SK-N-SH (cell line): ENCODE results near the gene CTNS. TPM values are rescaled to one million over a fixed set of nuclear protein-coding genes. Genes with fewer than 3 reads are reported as not detected.

ENCODE experiments used
- CTCF ChIA-PET: fragments of 300-600, 350-600 bp; formaldehyde crosslinking; extraction: SDS; loops from one replicate; lab custom pipeline; 2021; lab: Yijun Ruan, JAX
- POLR2A ChIA-PET: fragments of 350-600 bp; sonication (Branson Sonifier 250); formaldehyde crosslinking; extraction: SDS; loops from one replicate; lab custom pipeline; 2020; ENCODE audit warnings: antibody characterized with exemption, inconsistent platforms; lab: Yijun Ruan, JAX
- DNase-seq: peaks from one replicate; pipeline ENCODE4 v3.0.0; 2012
- H2AFZ ChIP-seq: fragments of 200-600 bp; sonication (generic); 2 replicates; pipeline ENCODE4 v1.8.1; 2016; ENCODE audit warnings: antibody characterized with exemption, mild to moderate bottlenecking, low read depth
- H3F3A ChIP-seq: fragments of 200-600 bp; sonication (generic); replicated peaks from 2 replicates; pipeline ENCODE3; 2016; ENCODE audit warnings: antibody characterized with exemption, mild to moderate bottlenecking; ENCODE audit not compliant: insufficient read depth
- H3K27ac ChIP-seq, 2 experiments: fragments of 200-500 bp in 1 of 2; fragments of 200-600 bp in 1 of 2; sonication (Bioruptor generic) in 1 of 2; sonication (generic), shearing (Covaris generic) in 1 of 2; 2 replicates each; pipeline versions ENCODE4 v1.5.1 to v1.6.1; 2014 to 2016; ENCODE audit warnings: low read depth in 2 of 2, inconsistent platforms in 1 of 2, low read length in 1 of 2, mild to moderate bottlenecking in 1 of 2, mixed read lengths in 1 of 2
- H3K27me3 ChIP-seq: fragments of 200-600 bp; sonication (generic), shearing (Covaris generic); 2 replicates; pipeline ENCODE4 v1.6.1; 2016; ENCODE audit warnings: mixed run types; ENCODE audit not compliant: insufficient read depth
- H3K36me3 ChIP-seq, 2 experiments: fragments of 200-500 bp in 1 of 2; fragments of 200-600 bp in 1 of 2; sonication (Bioruptor generic) in 1 of 2; sonication (generic) in 1 of 2; replicated peaks in 1 of 2; 2 replicates each; pipeline versions ENCODE3 to v1.5.1; 2014 to 2016; ENCODE audit warnings: low read length in 1 of 2, mild to moderate bottlenecking in 1 of 2; ENCODE audit not compliant: insufficient read depth in 2 of 2, control insufficient read depth in 1 of 2
- H3K4me1 ChIP-seq, 2 experiments: fragments of 200-500 bp in 1 of 2; fragments of 200-600 bp in 1 of 2; sonication (Bioruptor generic) in 1 of 2; sonication (generic), shearing (Covaris generic) in 1 of 2; 2 replicates each; pipeline versions ENCODE4 v1.5.1 to v1.6.1; 2014 to 2016; ENCODE audit warnings: low read depth in 1 of 2, low read length in 1 of 2, mixed run types in 1 of 2; ENCODE audit not compliant: insufficient read depth in 2 of 2, control insufficient read depth in 1 of 2
- H3K4me2 ChIP-seq: fragments of 200-600 bp; sonication (generic), shearing (Covaris generic); 2 replicates; pipeline ENCODE4 v1.6.1; 2017; ENCODE audit warnings: mixed run types
- H3K4me3 ChIP-seq, 2 experiments: fragments of 200-500 bp in 1 of 2; fragments of 200-600 bp in 1 of 2; sonication (Bioruptor generic) in 1 of 2; sonication (generic), shearing (Covaris generic) in 1 of 2; 2 replicates each; pipeline versions ENCODE4 v1.5.1 to v1.8.1; 2014 to 2016; ENCODE audit warnings: low read depth in 2 of 2, inconsistent platforms in 1 of 2, low read length in 1 of 2, mild to moderate bottlenecking in 1 of 2, mixed read lengths in 1 of 2, moderate library complexity in 1 of 2
- H3K79me2 ChIP-seq: fragments of 200-600 bp; sonication (generic); 2 replicates; pipeline ENCODE4 v1.8.1; 2017; ENCODE audit warnings: mild to moderate bottlenecking; ENCODE audit not compliant: insufficient read depth
- H3K9ac ChIP-seq: fragments of 200-600 bp; sonication (generic); 2 replicates; pipeline ENCODE4 v1.6.1; 2017; ENCODE audit warnings: mixed run types
- H3K9me2 ChIP-seq: fragments of 200-600 bp; sonication (generic); 2 replicates; pipeline ENCODE4 v1.6.1; 2017; ENCODE audit warnings: mixed run types
- H3K9me3 ChIP-seq: fragments of 200-600 bp; sonication (generic); 2 replicates; pipeline ENCODE4 v1.6.1; 2017; ENCODE audit warnings: mixed run types, mild to moderate bottlenecking, moderate library complexity
- H4K20me1 ChIP-seq: fragments of 200-600 bp; sonication (generic); 2 replicates; pipeline ENCODE4 v1.6.1; 2017; ENCODE audit warnings: mild to moderate bottlenecking, mixed run types; ENCODE audit not compliant: insufficient read depth
- CTCF ChIP-seq: fragments of 200-600 bp; sonication (generic); IDR thresholded peaks from 2 replicates; pipeline ENCODE4 v1.6.1; 2017; ENCODE audit warnings: antibody characterized with exemption, mild to moderate bottlenecking, moderate library complexity
- ELF1 ChIP-seq: IDR thresholded peaks from 2 replicates; pipeline ENCODE4 v1.4.0; 2012
- EP300 ChIP-seq, 2 experiments: IDR thresholded peaks; 2 replicates each; pipeline versions ENCODE4 v1.4.0 to v1.6.1; 2012; ENCODE audit warnings: borderline replicate concordance in 1 of 2, low read depth in 1 of 2, low read length in 1 of 2
- FOXJ3 ChIP-seq: sonication (generic); formaldehyde crosslinking; IDR thresholded peaks from 2 replicates; pipeline ENCODE4 v1.5.1; 2020; ENCODE audit warnings: mild to moderate bottlenecking, missing genetic modification reagents
- GATA2 ChIP-seq: sonication (generic); formaldehyde crosslinking; IDR thresholded peaks from 2 replicates; pipeline ENCODE4 v1.5.0; 2020; ENCODE audit warnings: mild to moderate bottlenecking, missing genetic modification reagents
- JUND ChIP-seq: IDR thresholded peaks from 2 replicates; pipeline ENCODE4 v1.4.0; 2012
- MEF2A ChIP-seq: IDR thresholded peaks from 2 replicates; pipeline ENCODE4 v1.4.0; 2012; ENCODE audit warnings: low read depth, borderline replicate concordance
- MXI1 ChIP-seq: IDR thresholded peaks from 2 replicates; pipeline ENCODE4 v1.6.1; 2012; ENCODE audit warnings: mild to moderate bottlenecking, low read depth, low read length, improper control_type of control experiment
- NFIC ChIP-seq: IDR thresholded peaks from 2 replicates; pipeline ENCODE4 v1.4.0; 2012; ENCODE audit warnings: borderline replicate concordance
- RAD21 ChIP-seq: IDR thresholded peaks from 2 replicates; pipeline ENCODE4 v1.6.1; 2012; ENCODE audit warnings: mild to moderate bottlenecking, low read length
- RFX5 ChIP-seq: IDR thresholded peaks from 2 replicates; pipeline ENCODE4 v1.6.1; 2012; ENCODE audit warnings: mild to moderate bottlenecking, improper control_type of control experiment, low read length
- TAF1 ChIP-seq: IDR thresholded peaks from 2 replicates; pipeline ENCODE4 v1.6.1; 2012; ENCODE audit warnings: low read depth, mild to moderate bottlenecking, low read length, moderate library complexity, borderline replicate concordance
- WGBS: methylation state at CpG from one replicate; pipeline ENCODE4 v1.1.6; 2017; ENCODE audit warnings: low lambda C conversion rate; 5-methylcytosine and 5-hydroxymethylcytosine counted together
- polyA plus RNA-seq, 3 experiments: library from polyadenylated mRNA; depleted of rRNA; stranded (reverse); fragments of >200 nt; gene quantifications; 2 replicates each; pipeline ENCODE4 v1.2.3, GENCODE V29; 2012
- TF ChIP-seq, protein P1 (sequence below): IDR thresholded peaks from 2 replicates; pipeline ENCODE4 v1.4.0; 2012; ENCODE audit warnings: low read depth
- TF ChIP-seq, protein P2 (sequence below): fragments of 150-350 bp; IDR thresholded peaks from 2 replicates; pipeline ENCODE4 v1.6.1; 2017; ENCODE audit warnings: antibody characterized with exemption, low read length, low read depth, borderline replicate concordance
- TF ChIP-seq, protein P3 (sequence below): IDR thresholded peaks from 2 replicates; pipeline ENCODE4 v1.4.0; 2012; ENCODE audit warnings: low read depth, borderline replicate concordance

Gene CTNS
- polyA plus RNA-seq, 1 of the 3 experiments (the other 2 are of a cell fraction): 8.2 TPM

GRCh38 chr17:3679531-3680126 lies 43.1 kb downstream of the CTNS start:
- no peaks in the 10 kb centered on the region for H3K9me2 ChIP-seq
- H2AFZ ChIP-seq: no peak overlapping the region
- H3K27me3 ChIP-seq: no peaks in the 10 kb centered on the region
- CTCF ChIA-PET: no interaction called here
- no peaks in the 10 kb centered on the region for H3K4me1 ChIP-seq
- no peaks in the 10 kb centered on the region for H3K36me3 ChIP-seq
- H3K9ac ChIP-seq: no peak overlapping the region
- no peak for DNase-seq
- H3K27ac ChIP-seq: no peak overlapping the region
- POLR2A ChIA-PET: interaction anchor here (0.6 kb wide), 1 partner anchor 480 kb away, joined by 4 read pairs; no protein-coding TSS in a partner anchor
- no peaks in the 10 kb centered on the region for H3K9me3 ChIP-seq
- no peak overlapping the region for H3K4me3 ChIP-seq
- no peak for TF ChIP-seq GATA2 (CRISPR knock-in tag)
- no peak for TF ChIP-seq MEF2A
- TF ChIP-seq RFX5: no peak
- no peak for TF ChIP-seq CTCF
- TF ChIP-seq ELF1: no peak
- no peak for TF ChIP-seq MXI1
- TF ChIP-seq, protein P1, sequence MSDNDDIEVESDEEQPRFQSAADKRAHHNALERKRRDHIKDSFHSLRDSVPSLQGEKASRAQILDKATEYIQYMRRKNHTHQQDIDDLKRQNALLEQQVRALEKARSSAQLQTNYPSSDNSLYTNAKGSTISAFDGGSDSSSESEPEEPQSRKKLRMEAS: no peak
- TF ChIP-seq, protein P2, sequence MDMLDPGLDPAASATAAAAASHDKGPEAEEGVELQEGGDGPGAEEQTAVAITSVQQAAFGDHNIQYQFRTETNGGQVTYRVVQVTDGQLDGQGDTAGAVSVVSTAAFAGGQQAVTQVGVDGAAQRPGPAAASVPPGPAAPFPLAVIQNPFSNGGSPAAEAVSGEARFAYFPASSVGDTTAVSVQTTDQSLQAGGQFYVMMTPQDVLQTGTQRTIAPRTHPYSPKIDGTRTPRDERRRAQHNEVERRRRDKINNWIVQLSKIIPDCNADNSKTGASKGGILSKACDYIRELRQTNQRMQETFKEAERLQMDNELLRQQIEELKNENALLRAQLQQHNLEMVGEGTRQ: no peak
- TF ChIP-seq RAD21: no peak
- no peak for TF ChIP-seq TAF1
- no peaks in the 10 kb centered on the region for H4K20me1 ChIP-seq
- 79% methylated on average over 13 of the region's 20 CpGs for WGBS
- no peaks in the 10 kb centered on the region for H3K79me2 ChIP-seq
- H3K4me2 ChIP-seq: no peak overlapping the region
- H3F3A ChIP-seq: no peaks in the 10 kb centered on the region

- no peak overlapping the region for H3K27ac ChIP-seq
- H3K4me1 ChIP-seq: no peaks in the 10 kb centered on the region
- 77% methylated on average over 5 of the region's 12 CpGs for WGBS
- no peaks in the 10 kb centered on the region for H3K9me3 ChIP-seq
- H3K27me3 ChIP-seq: no peaks in the 10 kb centered on the region
- no peaks in the 10 kb centered on the region for H3K79me2 ChIP-seq
- CTCF ChIA-PET: no interaction called here
- TF ChIP-seq RAD21 (no peak), NFIC (no peak), ELF1 (no peak), EP300 (IDR thresholded peaks at IDR 0.05; ENCODE audit: borderline replicate concordance in 1 of 2, low read depth in 1 of 2, low read length in 1 of 2) (no peak), CTCF (no peak), RFX5 (no peak), JUND (no peak), FOXJ3 (no peak)
- TF ChIP-seq, protein P3, sequence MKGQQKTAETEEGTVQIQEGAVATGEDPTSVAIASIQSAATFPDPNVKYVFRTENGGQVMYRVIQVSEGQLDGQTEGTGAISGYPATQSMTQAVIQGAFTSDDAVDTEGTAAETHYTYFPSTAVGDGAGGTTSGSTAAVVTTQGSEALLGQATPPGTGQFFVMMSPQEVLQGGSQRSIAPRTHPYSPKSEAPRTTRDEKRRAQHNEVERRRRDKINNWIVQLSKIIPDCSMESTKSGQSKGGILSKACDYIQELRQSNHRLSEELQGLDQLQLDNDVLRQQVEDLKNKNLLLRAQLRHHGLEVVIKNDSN: no peak
- TF ChIP-seq, all 33 proteins: peak for 0
- DNase-seq: no peak
- Histone ChIP-seq H4K20me1 (no peaks in the 10 kb centered on the region), H3F3A (no peaks in the 10 kb centered on the region), H3K4me3 (no peak overlapping the region), H3K36me3 (no peaks in the 10 kb centered on the region), H3K9me2 (no peaks in the 10 kb centered on the region), H3K4me2 (no peak overlapping the region), H2AFZ (no peak overlapping the region), H3K9ac (no peak overlapping the region)
- POLR2A ChIA-PET: no interaction called here
Measured at GRCh38 chr17:3681057-3681456, 44.5 kb downstream of the CTNS start.
